ENCODE results near the gene DZIP1. TPM values are rescaled to one million over a fixed set of nuclear protein-coding genes. Genes with fewer than 3 reads are reported as not detected.
A peak's percentile ranks its signal among the peaks of the same experiment; 100 is the strongest.

The DZIP1 gene
- total and polyA plus RNA-seq, 2 of the 13 experiments (the other 11 are each of a cell fraction or from before 2014, with no cell fraction given) = 11.0 to 36.7 TPM

GRCh38 chr13:95676105-95676761, 31.7 kb upstream of the DZIP1 start (continued):
- no peak for TF ChIP-seq FOXO1 (CRISPR knock-in tag; IDR thresholded peaks at IDR 0.05)
- TF ChIP-seq NR2F2 (IDR thresholded peaks at IDR 0.05; ENCODE audit: borderline replicate concordance, low read depth) = no peak
- no peak for TF ChIP-seq MAFK (conservative IDR thresholded peaks at IDR 0.05 in 1 of 2, IDR thresholded peaks at IDR 0.05 in 1 of 2; ENCODE audit: low read length in 2 of 2)
- TF ChIP-seq CEBPG (CRISPR knock-in tag; IDR thresholded peaks at IDR 0.05) = no peak
- TF ChIP-seq CREB1 (IDR thresholded peaks at IDR 0.05) = no peak
- peak; percentile 48 for TF ChIP-seq CREB1 (CRISPR knock-in tag; IDR thresholded peaks at IDR 0.05)
- no peak for TF ChIP-seq ZNF460 (CRISPR knock-in tag; IDR thresholded peaks at IDR 0.05; ENCODE audit: borderline replicate concordance)
- peak; percentile 13 to 43; a peak in 2 of 4 replicates for TF ChIP-seq POLR2A (IDR thresholded peaks at IDR 0.05; ENCODE audit: insufficient read depth in 1 of 2, low read depth in 2 of 2, low read length in 2 of 2)
- TF ChIP-seq ZNF598 (CRISPR knock-in tag; IDR thresholded peaks at IDR 0.05; ENCODE audit: borderline replicate concordance) = no peak; the same call in 1 of the 2 replicates
- TF ChIP-seq IRF1 (CRISPR knock-in tag; IDR thresholded peaks at IDR 0.05; ENCODE audit: low read depth) = no peak
- TF ChIP-seq ETV6 (CRISPR knock-in tag; conservative IDR thresholded peaks at IDR 0.05) = no peak
- peak; percentile 15; the same call in 1 of the 2 replicates for TF ChIP-seq NFE2L1 (CRISPR knock-in tag; IDR thresholded peaks at IDR 0.05; ENCODE audit: borderline replicate concordance)
- peak; percentile 84 for TF ChIP-seq PHF21A (CRISPR knock-in tag; IDR thresholded peaks at IDR 0.05)
- TF ChIP-seq BHLHE40 (IDR thresholded peaks at IDR 0.05; ENCODE audit: low read length) = no peak
- peak; percentile 4; the same call in 1 of the 2 replicates for TF ChIP-seq ZFP36L1 (CRISPR knock-in tag; IDR thresholded peaks at IDR 0.05)
- no peak; the same call in 1 of the 2 replicates for TF ChIP-seq ZNF839 (CRISPR knock-in tag; IDR thresholded peaks at IDR 0.05; ENCODE audit: borderline replicate concordance)
- TF ChIP-seq SPEN (CRISPR knock-in tag; IDR thresholded peaks at IDR 0.05; ENCODE audit: low read depth) = no peak
- TF ChIP-seq KLF6 (CRISPR knock-in tag; IDR thresholded peaks at IDR 0.05) = 0 out of 2 replicates have a peak, but pooled peaks have one; percentile 12
- TF ChIP-seq ZXDC (CRISPR knock-in tag; IDR thresholded peaks at IDR 0.05) = 0 out of 2 replicates have a peak, but pooled peaks have one; percentile 58
- TF ChIP-seq CBX1 (IDR thresholded peaks at IDR 0.05; ENCODE audit: low read depth) = no peak
- TF ChIP-seq ZNF317 (CRISPR knock-in tag; IDR thresholded peaks at IDR 0.05) = no peak
- no peak for TF ChIP-seq PHB2 (IDR thresholded peaks at IDR 0.05; ENCODE audit: partially characterized antibody)
- TF ChIP-seq, protein P1, sequence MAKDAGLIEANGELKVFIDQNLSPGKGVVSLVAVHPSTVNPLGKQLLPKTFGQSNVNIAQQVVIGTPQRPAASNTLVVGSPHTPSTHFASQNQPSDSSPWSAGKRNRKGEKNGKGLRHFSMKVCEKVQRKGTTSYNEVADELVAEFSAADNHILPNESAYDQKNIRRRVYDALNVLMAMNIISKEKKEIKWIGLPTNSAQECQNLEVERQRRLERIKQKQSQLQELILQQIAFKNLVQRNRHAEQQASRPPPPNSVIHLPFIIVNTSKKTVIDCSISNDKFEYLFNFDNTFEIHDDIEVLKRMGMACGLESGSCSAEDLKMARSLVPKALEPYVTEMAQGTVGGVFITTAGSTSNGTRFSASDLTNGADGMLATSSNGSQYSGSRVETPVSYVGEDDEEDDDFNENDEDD (CRISPR knock-in tag; IDR thresholded peaks at IDR 0.05; ENCODE audit: borderline replicate concordance) = no peak
- TF ChIP-seq, protein P2, sequence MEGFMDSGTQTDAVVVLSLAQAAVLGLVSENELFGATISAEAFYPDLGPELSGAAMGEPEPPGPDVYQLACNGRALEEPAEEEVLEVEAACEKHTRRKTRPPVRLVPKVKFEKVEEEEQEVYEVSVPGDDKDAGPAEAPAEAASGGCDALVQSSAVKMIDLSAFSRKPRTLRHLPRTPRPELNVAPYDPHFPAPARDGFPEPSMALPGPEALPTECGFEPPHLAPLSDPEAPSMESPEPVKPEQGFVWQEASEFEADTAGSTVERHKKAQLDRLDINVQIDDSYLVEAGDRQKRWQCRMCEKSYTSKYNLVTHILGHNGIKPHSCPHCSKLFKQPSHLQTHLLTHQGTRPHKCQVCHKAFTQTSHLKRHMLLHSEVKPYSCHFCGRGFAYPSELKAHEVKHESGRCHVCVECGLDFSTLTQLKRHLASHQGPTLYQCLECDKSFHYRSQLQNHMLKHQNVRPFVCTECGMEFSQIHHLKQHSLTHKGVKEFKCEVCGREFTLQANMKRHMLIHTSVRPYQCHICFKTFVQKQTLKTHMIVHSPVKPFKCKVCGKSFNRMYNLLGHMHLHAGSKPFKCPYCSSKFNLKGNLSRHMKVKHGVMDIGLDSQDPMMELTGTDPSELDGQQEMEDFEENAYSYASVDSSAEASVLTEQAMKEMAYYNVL (CRISPR knock-in tag; IDR thresholded peaks at IDR 0.05; ENCODE audit: borderline replicate concordance) = no peak
- TF ChIP-seq ZIK1 (CRISPR knock-in tag; IDR thresholded peaks at IDR 0.05; ENCODE audit: borderline replicate concordance, low read depth) = no peak
- TF ChIP-seq KDM5A (IDR thresholded peaks at IDR 0.05; ENCODE audit: borderline replicate concordance, low read length) = peak; percentile 15; the same call in 1 of the 2 replicates

Measured in HepG2 (cell line).